MCF 10A (cell line): Measurements from ENCODE around the gene TRIM75. TPM values are rescaled to one million over a fixed set of nuclear protein-coding genes. Genes with fewer than 3 reads are reported as not detected.

Source experiments
- BruUV-seq: library from RNA; stranded (reverse); fragments of 400-500 nt; replicated peaks from 2 replicates; lab custom pipeline; 2021; lab: Mats Ljungman, UMichigan
- CTCF ChIA-PET: fragments of 300-600 bp; sonication (Branson Sonifier 250); formaldehyde crosslinking; extraction: SDS; loops from one replicate; lab custom pipeline; 2021; ENCODE audit warnings: antibody characterized with exemption, inconsistent platforms; lab: Yijun Ruan, JAX
- POLR2A ChIA-PET: fragments of 300-600, 350-650 bp; sonication (Branson Sonifier 250); formaldehyde crosslinking; extraction: SDS; loops from one replicate; lab custom pipeline; 2020; ENCODE audit warnings: antibody characterized with exemption, inconsistent platforms; lab: Yijun Ruan, JAX
- DNase-seq: peaks from one replicate; pipeline ENCODE4 v3.0.0-alpha.2; 2018; ENCODE audit not compliant: unreplicated experiment
- H3K27ac Mint-ChIP-seq: one replicate; pipeline ENCODE4 v1.8.0; 2022; ENCODE audit warnings: mild to moderate bottlenecking, low read depth, mixed read lengths; ENCODE audit not compliant: unreplicated experiment
- H3K27me3 Mint-ChIP-seq: one replicate; pipeline ENCODE4 v1.8.0; 2022; ENCODE audit warnings: mixed read lengths; ENCODE audit not compliant: insufficient read depth, unreplicated experiment
- H3K36me3 Mint-ChIP-seq: one replicate; pipeline ENCODE4 v1.8.0; 2022; ENCODE audit warnings: mild to moderate bottlenecking, moderate library complexity, mixed read lengths; ENCODE audit not compliant: insufficient read depth, unreplicated experiment
- H3K4me1 Mint-ChIP-seq: one replicate; pipeline ENCODE4 v1.8.0; 2022; ENCODE audit warnings: mixed read lengths; ENCODE audit not compliant: insufficient read depth, unreplicated experiment
- H3K4me3 Mint-ChIP-seq: one replicate; pipeline ENCODE4 v1.8.0; 2022; ENCODE audit warnings: mild to moderate bottlenecking, moderate library complexity, mixed read lengths; ENCODE audit not compliant: unreplicated experiment
- H3K9me3 Mint-ChIP-seq: one replicate; pipeline ENCODE4 v1.8.0; 2022; ENCODE audit warnings: mixed read lengths; ENCODE audit not compliant: unreplicated experiment
- CTCF ChIP-seq: fragments of 200-600 bp; IDR thresholded peaks from one replicate; pipeline ENCODE4 v1.8.0; 2022; ENCODE audit warnings: antibody characterized with exemption, mild to moderate bottlenecking; ENCODE audit not compliant: unreplicated experiment
- intact Hi-C: fragments of 100-400 bp; cut with micrococcal nuclease; formaldehyde crosslinking; loops from 2 replicates; pipeline ENCODE4 v1.14.1; 2022
- total RNA-seq: library from RNA; stranded (reverse); gene quantifications from 2 replicates; pipeline ENCODE4 v1.2.3, GENCODE V29; 2022

TRIM75 gene
- total RNA-seq, 1 experiment from 2014 or later, result not detected

GRCh38 chr4:165009493-165010227 lies 44.0 kb upstream of the TRIM75 start:
- Mint-ChIP-seq H3K9me3 (no peaks in the 10 kb centered on the region), H3K4me3 (no peak overlapping the region), H3K27ac (no peak overlapping the region), H3K27me3 (no peaks in the 10 kb centered on the region), H3K4me1 (no peaks in the 10 kb centered on the region), H3K36me3 (no peaks in the 10 kb centered on the region)
- DNase-seq, result no peak
- CTCF ChIA-PET, result interaction anchor here (0.6 to 2.2 kb wide), 5 partner anchors 9 to 1867 kb away, joined by 3 to 6 read pairs (median 3); no protein-coding TSS in a partner anchor
- no peak for TF ChIP-seq CTCF
- POLR2A ChIA-PET, result interaction anchor here (0.6 kb wide), 1 partner anchor 143 kb away, joined by 3 read pairs; no protein-coding TSS in a partner anchor
- no TSS peak for BruUV-seq
- intact Hi-C loops, result no loop called here

GRCh38 chr4:165010487-165010886 lies 43.2 kb upstream of the TRIM75 start:
- intact Hi-C loops, result no loop called here
- Mint-ChIP-seq H3K27me3 (no peaks in the 10 kb centered on the region), H3K4me3 (no peak overlapping the region), H3K27ac (no peak overlapping the region), H3K4me1 (no peaks in the 10 kb centered on the region), H3K9me3 (no peaks in the 10 kb centered on the region), H3K36me3 (no peaks in the 10 kb centered on the region)
- POLR2A ChIA-PET, result no interaction called here
- CTCF ChIA-PET, result interaction anchor here (0.5 to 2.2 kb wide), 4 partner anchors 14 to 242 kb away, joined by 3 to 6 read pairs (median 4); no protein-coding TSS in a partner anchor
- no TSS peak for BruUV-seq
- TF ChIP-seq CTCF, result no peak
- DNase-seq, result no peak

DNA sequence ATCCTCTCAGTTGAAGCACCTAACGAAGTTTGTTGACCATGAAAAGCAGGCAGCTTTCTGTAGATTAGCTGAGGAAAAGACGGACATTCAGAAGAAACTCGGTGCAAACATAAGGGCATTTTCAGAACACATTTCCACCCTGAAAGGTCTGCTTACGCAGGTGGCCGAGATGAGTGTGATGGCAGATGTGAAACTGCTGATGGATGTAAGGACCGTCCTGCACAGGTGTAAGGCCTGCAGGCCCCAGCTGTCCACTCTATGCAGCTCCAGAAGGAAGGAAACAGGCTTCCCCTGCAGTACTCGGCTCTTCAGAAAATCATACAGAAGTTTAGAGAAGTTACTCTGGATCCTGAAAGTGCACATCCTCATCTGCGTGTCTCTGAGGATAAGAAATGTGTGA lies 42.7 kb upstream of the TRIM75 start:
- ChIA-PET POLR2A (no interaction called here), CTCF (interaction anchor here (0.5 to 2.2 kb wide), 3 partner anchors 14 to 243 kb away, joined by 3 to 6 read pairs (median 5); no protein-coding TSS in a partner anchor)
- intact Hi-C loops, result no loop called here
- no TSS peak for BruUV-seq
- DNase-seq, result no peak
- TF ChIP-seq CTCF, result no peak
- no peak overlapping the region for H3K27ac Mint-ChIP-seq
- no peaks in the 10 kb centered on the region for H3K4me1 Mint-ChIP-seq
- H3K27me3 Mint-ChIP-seq, result no peaks in the 10 kb centered on the region
- H3K36me3 Mint-ChIP-seq, result no peaks in the 10 kb centered on the region
- no peak overlapping the region for H3K4me3 Mint-ChIP-seq
- no peaks in the 10 kb centered on the region for H3K9me3 Mint-ChIP-seq

- no peaks in the 10 kb centered on the region for H3K4me1 Mint-ChIP-seq
- no peak overlapping the region for H3K27ac Mint-ChIP-seq
- no peaks in the 10 kb centered on the region for H3K36me3 Mint-ChIP-seq
- no peak for TF ChIP-seq CTCF
- no peaks in the 10 kb centered on the region for H3K27me3 Mint-ChIP-seq
- no peak for DNase-seq
- H3K4me3 Mint-ChIP-seq, result no peak overlapping the region
- intact Hi-C loops, result no loop called here
- no peaks in the 10 kb centered on the region for H3K9me3 Mint-ChIP-seq
- BruUV-seq, result no TSS peak
- POLR2A ChIA-PET, result no interaction called here
- CTCF ChIA-PET, result interaction anchor here (0.5 to 1.1 kb wide), 2 partner anchors 14 to 63 kb away, joined by 3 to 5 read pairs; no protein-coding TSS in a partner anchor
Measured at GRCh38 chr4:165011403-165011802, 42.3 kb upstream of the TRIM75 start.
